Nasal cavity respiratory epithelium epithelial cell of viscerocranial mucosa (primary cell): Measurements from ENCODE around the gene SYCP2. TPM values are rescaled to one million over a fixed set of nuclear protein-coding genes. Genes with fewer than 3 reads are reported as not detected.

Experiments
- total RNA-seq: library from RNA; depleted of rRNA; stranded (reverse); fragments of >200 nt; gene quantifications from 2 replicates; pipeline ENCODE4 v1.2.3, GENCODE V29; 2014

The SYCP2 gene
- total RNA-seq = under 0.01 and 0.43 TPM in 2 replicates

GRCh38 chr20:59933296-59933848 is at the start of gene SYCP2:
Gene SYCP2 (minus strand): TSS chr20:59933637. CDS start chr20:59922413, 11,224 bp downstream.

GRCh38 chr20:59958123-59958522 is 24.7 kb upstream of the SYCP2 start, which contains the start of gene CDH26:
Gene CDH26 (plus strand): TSS chr20:59958423. CDS start chr20:59958727, 304 bp downstream.

GRCh38 chr20:59940129-59940955 is 6.9 kb upstream of the SYCP2 start, which contains the start of the genes FAM217B and PPP1R3D:
Gene FAM217B (plus strand): TSS chr20:59940389. CDS start chr20:59943944, 3,555 bp downstream.
Gene PPP1R3D (minus strand): TSS chr20:59940305. CDS start chr20:59939931, 374 bp downstream.

Other genes starting within 250 kb of the SYCP2 start
- 10.9 and 11.2 TPM in 2 replicates for gene PPP1R3D, start 6.7 kb upstream of the SYCP2 start, total RNA-seq
- gene FAM217B, start 6.8 kb upstream of the SYCP2 start, total RNA-seq = 5.6 and 6.8 TPM in 2 replicates
- gene CDH26, start 24.8 kb upstream of the SYCP2 start, total RNA-seq = 1.4 and 3.1 TPM in 2 replicates